DLD1 (cell line): Measurements from ENCODE around the gene SEC23B.
"Not testable (repeated sequence)": the region's sequence is repeated elsewhere in the genome, so short reads cannot be mapped to it uniquely, and the experiment has no call there.

ENCODE experiments used
- in situ Hi-C: cut with HindIII; loops from 2 replicates; pipeline ENCODE4 v1.10.0; 2017; ENCODE audit warnings: low sequenced_read_pairs

The SEC23B gene

DNA sequence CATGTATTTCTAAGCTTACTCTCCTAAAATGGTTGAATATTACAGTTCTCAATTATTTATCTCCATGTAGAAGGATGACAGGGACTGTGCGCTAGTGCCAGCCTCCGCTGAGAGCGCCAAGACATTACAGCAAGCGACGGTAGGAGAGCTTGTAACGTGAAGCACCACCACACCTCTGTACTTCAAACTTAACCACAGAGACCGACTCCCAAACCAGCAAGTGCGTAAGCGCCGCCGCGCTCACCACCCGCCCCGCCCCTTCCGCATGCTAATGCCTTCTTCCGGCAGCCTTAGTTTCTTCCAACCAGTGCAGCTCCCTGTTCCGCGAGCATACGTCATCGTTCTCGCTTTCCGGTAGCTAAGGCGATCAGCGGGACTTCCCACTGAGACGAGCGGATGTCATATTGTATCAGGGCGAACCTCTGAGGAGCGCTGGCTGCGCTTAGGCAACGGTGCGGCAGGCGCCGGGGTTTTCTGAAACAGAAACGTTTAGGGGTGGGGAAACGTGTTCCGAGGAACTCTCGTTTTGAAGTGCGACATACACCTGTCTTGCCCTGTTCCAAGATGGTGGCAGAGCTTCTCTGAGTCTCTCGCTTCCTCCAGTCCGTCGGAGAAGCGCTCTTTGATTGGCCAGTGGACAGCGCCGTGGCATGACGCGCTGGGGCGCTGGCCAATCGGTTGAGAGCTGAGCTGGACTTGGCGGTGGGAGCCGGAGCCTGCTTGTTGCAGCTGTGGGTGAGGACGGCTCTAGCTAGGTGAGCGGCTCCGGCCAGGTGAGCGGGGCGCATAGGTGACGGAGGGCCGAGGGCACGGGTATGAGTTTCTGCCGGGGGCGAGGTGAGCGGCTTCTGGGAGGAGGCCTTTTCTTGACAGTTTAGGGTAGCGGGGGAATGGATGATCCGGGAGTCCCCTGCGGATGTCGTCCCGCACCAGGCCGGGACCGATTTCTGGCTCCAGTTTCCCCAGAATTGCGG is at the start of gene SEC23B:
TSS of gene SEC23B (plus strand) at position 723 of the 974 bp plus-strand sequence. CDS start 2,896 bp downstream, outside the sequence.
- in situ Hi-C loops, result no loop called here

DNA sequence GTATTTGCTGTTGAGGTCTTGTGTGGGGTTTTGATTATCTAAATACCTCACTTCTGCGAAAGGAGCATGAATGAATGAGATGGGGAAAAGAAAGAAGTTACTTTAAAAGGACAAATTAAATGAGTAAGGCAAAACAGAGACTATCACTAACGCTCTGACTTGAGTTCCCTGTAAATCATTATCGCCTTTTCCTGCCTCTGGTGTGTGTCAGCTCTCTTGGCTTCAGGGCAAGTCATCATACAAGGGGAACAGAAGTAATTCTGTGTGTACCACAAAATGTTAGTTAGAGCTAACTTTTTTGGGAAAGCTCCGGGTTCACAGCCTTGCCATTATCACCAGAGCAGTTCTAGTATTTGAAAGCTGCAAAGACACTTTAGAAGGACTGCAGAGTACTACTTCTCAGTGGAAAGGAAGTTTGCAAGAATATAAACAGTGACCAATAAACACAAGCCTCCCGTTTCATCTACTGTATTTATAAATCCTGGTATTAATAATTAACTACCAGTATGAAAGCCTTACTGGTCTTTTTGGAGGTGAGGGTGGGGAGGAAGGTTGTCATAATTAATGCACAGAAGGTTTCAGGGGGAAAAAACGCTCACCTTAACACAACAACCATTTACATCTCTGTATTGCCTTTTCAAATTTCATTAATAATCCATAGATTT is 42.1 kb upstream of the SEC23B start:
- in situ Hi-C loops, result no loop called here

DNA sequence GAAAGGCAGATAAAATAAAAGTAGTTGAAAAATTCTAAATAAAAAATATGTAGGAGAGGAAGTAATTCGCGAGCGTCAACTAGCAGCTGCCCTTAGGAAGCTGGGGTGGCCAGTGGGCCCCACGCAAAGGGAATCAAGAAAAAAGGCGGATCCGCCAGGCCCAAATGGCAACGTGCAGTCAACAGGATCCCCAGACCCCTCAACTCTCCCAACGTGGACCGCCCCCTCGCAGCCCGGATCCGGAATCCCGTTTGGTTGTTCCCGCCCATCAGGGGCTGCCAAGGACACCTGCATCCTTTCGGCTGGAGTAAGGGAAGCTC is 41.2 kb upstream of the SEC23B start:
- in situ Hi-C loops, result no loop called here

DNA sequence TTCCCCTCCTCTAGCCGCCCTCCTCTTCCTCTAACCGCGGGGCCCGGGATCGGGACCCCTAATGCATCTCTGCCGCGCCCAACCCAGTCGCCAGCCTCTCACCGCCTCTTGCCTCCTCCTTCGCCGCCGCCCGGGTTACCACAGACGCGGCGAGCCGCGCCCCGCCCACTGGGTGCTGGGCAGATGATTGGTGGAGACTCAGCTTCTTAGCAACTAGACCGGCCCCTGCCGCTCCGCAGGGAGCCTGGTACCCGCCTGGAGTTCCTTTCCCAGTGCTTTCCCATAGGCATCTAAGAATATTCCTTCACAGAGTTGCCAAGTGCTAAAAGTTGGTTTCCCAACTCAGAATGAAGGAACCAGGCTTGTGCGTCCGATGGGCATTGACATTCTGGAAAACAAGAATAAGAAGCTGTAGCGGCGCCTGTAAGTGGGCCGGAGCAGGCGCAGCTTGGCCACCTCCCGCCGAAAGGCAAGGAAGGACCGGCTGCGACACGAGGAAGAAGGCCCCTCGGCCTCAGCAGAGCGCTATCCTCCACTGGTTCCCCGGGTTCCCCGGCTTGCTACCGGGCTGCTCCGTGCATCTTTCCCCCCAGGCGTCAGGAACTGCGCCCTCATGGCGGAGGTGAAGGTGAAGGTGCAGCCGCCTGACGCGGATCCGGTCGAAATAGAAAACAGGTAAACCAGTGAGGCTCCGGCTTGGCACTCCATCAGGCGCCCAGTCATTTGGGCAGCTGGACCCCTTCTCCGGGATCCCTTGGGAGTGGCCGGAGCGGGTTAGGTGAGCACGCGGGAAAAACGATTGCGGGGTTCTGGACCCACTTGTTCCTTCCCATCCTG is 40.6 kb upstream of the SEC23B start, which contains the start of the genes DZANK1 and POLR3F:
TSS of gene DZANK1 (minus strand) at position 137 of the 837 bp plus-strand sequence. CDS start 1,672 bp downstream, outside the sequence.
TSS of gene POLR3F (plus strand) at position 497 of the 837 bp plus-strand sequence. CDS start at position 614, 117 bp downstream.
- in situ Hi-C loops, result no loop called here

DNA sequence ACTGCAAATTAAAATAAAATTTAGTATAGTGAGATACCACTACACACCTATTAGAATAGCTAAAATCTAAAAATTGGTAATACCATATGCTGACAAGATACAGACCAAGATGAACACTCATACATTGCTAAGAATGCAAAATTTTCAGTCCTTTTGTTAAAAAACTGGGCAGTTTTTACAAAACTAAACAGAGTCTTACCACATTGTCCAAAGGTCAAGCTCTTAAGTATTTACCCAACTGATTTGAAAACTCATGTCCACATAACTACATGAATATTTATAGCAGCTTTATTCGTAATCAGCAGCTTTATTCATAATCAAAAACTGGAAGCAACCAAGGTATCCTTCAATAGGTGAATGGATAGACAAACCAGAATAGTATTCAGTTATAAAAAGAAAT is 30.5 kb upstream of the SEC23B start:
- in situ Hi-C loops, result no loop called here

DNA sequence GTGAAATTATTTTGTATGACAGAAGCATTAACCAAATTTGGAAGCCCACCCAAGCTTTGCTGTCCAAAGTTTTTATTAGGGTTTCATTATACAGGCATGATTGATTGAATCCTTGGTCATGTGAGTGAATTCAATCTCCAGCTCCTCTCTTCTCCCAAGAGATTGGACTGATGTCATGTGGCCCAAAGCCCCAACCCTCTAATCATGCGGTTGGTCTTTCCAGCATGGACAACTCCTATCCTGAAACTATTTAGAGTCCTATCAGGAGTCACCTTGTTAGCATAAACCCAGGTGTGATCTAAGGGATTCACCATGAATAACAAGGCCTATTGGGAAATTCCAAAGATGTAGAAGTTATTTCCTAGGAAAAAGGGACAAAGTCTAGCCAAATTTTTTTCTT is 29.9 kb upstream of the SEC23B start:
- in situ Hi-C loops, result no loop called here

DNA sequence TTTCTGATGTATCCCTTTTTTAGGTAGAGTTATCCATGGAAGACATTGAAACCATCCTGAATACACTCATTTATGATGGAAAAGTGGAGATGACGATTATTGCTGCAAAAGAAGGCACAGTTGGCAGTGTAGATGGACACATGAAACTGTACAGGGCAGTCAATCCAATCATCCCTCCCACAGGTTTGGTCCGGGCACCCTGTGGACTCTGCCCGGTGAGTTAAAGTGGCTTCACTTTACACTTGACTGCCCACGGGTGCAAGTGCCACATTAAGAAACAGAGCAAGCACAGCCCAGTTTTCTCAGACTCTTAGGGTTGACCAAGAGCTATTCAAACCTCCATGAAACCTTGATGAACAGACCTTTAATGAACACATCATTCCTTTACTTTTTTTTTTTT is 26.1 kb upstream of the SEC23B start:
- in situ Hi-C loops, result no loop called here

DNA sequence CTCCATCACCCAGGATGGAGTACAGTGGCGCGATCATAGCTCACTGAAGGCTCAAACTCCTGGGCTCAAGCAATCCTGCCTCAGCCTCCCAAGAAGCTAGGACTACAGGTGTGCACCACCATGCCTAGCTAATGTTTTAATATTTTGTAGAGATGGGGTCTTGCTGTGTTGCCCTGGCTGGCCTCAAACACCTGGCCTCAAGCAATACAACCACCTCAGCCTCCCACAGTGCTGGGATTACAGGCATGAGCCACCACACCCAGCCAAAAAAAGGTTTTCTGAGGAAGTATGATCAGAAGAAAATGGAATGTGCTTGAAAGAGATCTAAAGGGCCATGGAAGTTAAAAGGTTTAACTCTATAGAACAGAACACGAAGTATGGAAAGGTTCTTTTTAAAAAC is 19.4 kb upstream of the SEC23B start:
- in situ Hi-C loops, result no loop called here

DNA sequence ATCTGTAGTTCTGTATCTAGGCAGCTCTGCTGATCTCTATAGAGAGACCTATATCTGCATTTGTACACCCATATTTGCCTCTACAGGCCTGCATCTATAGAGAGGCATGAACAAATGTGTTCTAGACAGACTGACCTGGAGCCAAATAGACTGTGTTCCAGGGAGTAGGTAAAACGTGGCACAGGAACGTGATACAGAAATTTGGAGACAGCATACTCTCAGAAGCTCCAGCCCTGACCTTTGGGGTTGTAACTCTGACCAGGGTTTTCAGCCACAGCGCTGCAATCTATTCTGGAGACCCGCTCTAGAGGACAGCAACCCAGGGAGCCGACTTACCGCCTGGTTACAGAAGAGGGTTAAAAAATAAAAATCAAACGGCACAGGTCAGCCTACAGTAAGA is 11.7 kb upstream of the SEC23B start:
- in situ Hi-C loops, result no loop called here

DNA sequence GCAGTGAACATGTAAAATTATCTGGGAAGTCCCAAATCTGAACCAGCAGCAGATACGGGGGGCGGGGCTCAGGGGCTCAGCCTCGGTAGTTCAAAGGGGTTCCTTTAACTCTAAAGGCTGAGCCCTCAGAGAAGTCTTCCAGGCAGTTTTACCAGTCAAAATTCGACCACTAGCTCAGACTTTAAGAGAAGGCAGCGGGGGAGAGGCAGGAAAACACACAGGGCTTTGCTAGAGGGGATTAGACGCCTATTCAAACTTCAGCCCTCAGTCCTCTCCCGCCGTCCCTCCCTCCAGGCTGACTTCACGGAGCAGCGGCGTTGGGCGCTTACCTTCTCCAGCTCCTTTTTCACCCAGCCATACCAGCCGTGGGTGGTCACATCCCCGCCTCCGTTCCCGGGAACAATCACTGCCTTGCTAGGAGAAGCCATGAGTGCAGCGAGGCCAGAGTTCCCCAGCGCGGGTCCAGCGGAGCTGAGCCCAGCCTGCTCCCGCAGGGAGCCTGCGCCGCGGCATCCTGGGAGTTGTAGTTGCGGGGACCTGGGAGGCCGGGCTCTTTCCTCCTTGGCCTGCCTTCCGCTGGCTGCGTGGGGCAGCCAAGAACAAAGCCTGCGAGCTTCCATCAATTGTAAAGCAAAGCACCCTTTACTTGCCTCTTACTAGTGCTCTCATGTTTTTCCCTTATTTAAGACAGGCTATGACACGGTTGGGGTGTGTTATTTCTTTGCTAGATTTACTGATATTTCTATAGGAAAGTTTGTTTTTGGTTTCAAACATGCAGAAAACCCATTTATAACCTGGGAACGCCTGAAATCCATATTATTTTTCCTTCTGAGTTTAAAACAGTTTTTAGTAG is 10.8 kb upstream of the SEC23B start, which contains the start of gene RBBP9:
TSS of gene RBBP9 (minus strand) at position 486 of the 853 bp plus-strand sequence. CDS start at position 428, 58 bp downstream.
- in situ Hi-C loops, result no loop called here

DNA sequence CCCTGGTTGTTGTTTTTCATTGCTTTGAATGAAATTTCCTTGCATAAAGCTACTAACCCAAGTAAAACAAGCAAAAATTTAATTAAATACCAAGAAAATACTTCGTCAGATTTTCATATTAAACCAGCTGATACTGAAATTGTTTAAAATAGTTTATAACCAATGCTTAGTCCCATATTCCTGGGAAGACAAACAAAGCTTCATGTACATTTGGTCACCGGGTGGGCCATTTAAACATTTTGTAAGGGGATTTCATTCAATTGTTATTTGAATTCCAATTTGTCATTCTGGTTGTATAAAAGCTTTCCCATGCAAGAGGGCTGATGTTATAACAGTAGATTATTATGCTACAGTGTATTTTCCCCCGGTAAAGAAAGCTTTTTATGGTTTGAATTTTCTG is 10.1 kb upstream of the SEC23B start:
- in situ Hi-C loops, result no loop called here

DNA sequence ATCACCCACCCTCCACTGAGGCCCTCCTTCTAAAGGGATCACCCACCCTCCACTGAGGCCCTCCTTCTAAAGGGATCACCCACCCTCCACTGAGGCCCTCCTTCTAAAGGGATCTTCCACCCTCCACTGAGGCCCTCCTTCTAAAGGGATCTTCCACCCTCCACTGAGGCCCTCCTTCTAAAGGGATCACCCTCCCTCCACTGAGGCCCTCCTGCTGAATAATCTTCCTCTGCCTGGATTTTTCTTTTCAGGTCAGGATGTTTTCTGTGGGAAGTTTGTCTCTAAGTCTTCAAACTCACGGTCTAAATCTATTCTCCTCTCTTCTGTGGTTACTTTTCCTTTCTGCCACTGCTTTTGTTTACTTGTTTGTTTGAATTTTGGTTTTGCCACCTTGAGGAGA is 6.1 kb upstream of the SEC23B start:
- in situ Hi-C loops, result not testable (repeated sequence)

DNA sequence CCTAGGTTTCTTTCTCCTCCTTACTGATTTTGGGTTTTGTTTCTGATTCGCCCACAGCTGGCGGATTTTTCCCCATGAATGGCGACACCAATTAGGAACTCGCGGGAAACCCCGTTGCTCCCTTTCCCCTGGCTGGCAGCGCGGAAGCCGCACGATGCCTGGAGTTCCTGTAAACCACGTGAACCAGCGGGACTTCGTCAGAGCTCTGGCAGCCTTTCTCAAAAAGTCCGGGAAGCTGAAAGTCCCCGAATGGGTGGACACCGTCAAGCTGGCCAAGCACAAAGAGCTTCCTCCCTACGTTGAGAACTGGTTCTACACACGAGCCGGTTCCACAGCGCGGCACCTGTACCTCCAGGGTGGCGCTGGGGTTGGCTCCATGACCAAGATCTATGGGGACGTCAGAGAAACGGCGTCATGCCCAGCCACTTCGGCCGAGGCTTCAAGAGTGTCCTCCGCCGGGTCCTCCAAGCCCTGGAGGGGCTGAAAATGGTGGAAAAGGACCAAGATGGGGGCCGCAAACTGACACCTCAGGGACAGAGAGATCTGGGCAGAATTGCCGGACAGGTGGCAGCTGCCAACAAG is 3.2 kb upstream of the SEC23B start:
- in situ Hi-C loops, result no loop called here

DNA sequence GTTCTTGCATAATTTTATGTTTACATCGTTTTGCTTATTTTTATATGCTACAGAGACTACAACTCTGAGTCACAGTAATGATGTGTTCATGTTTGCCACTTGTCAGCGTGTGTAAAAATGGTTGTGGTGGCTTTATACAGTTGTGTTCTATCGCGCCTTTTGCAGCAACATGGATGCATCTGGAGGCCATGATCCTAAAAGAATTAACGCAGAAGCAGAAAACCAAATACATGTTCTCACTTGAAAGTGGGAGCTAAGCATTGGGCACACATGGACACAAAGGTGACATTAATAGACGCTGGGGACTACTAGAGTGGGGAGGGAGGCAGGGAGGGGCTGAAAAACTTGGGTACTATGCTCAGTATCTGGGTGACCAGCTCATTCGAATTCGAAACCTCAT is 996 bp upstream of the SEC23B start:
- in situ Hi-C loops, result no loop called here

DNA sequence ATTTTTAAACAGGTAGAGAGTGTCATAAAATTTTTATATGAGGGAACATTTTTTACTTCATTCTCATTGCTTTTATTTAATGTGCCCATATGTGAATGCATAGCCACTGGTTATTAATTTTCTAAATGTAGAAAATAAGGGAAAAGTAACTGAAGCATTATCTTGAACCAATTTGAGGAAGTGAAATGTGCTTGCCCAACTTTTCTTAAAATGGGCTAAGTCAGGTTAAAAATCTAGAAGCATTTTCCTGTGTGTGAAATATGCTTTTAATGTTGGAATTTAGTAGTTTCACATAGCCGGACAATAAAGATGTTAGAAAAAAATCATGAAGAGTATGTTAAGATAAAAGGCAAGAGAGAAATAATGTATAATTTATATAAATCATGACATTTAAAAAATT is 3.8 kb downstream of the SEC23B start:
- in situ Hi-C loops, result no loop called here

DNA sequence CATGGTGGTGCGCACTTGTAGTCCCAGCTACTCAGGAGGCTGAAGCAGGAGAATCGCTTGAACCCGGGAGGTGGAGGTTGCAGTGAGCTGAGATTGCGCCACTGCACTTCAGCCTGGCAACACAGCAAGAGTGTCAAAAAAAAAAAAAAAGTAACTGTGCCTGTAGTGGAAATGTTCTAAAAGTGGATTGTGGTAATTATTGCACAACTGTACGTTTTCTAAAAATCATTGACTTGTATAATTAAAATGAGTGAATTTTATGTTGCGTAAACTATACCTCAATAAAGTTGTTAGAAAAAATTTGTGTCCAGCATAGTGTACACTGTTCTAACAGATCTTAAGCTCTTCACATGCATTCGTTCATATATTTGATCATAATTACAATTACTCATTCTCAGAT is 5.5 kb downstream of the SEC23B start:
- in situ Hi-C loops, result no loop called here

DNA sequence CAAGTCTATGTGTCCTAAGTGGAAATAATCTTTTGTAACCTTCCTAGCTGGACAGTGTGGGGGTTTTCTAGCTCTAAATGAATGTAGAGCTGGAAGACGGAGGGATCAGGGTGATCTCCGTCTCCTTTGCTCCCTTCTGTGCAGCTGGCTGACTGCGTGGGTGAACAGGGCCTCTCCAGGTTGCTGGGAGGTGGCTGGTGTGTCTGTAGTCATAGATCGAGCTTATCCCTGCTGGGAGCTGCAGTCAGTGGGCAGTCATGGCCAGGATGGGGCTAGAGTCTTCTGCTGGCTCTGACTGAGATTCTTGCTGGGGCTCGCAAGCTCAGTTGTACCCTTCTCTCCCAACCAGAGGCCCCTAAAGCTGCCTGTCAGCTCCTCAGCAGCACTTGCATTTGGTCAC is 6.4 kb downstream of the SEC23B start:
- in situ Hi-C loops, result no loop called here

DNA sequence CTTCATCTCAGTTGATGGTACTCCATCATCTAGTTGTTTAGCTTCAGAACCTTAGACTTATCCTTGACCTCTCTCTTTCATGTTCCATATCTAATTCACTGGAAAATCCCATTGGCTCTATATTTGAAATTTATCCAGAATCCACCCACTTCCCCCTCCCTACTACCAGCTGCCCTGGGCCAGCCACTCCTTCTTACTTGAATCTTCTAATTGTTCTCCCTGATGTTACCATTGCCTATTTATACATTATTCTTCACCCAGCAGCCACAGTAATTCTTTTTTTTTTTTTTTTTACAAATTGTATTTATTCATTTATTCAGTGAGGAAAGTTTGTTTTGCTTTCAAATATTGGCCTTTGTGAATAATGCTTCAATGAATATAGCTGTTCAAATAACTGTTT is 8.2 kb downstream of the SEC23B start:
- in situ Hi-C loops, result no loop called here

DNA sequence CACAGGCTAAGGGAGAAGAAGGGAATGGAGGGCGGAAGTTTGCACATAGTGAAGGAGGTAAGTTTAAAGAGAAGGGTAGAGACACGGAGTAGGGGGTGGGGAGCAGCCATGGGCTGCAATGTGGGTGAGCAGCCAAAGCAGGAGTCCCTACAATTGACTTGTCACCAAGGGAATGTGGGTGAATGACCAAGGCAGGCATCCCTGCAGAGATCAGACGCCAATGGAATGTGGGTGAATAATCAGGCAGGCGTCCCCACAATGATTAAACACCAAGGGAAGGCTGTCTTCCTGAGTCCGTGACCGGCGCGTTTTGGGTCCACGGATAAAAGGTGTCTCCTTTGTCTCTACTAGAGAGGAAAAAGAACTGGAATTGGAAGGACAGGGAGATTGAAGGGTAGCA is 14.3 kb downstream of the SEC23B start:
- in situ Hi-C loops, result not testable (repeated sequence)

DNA sequence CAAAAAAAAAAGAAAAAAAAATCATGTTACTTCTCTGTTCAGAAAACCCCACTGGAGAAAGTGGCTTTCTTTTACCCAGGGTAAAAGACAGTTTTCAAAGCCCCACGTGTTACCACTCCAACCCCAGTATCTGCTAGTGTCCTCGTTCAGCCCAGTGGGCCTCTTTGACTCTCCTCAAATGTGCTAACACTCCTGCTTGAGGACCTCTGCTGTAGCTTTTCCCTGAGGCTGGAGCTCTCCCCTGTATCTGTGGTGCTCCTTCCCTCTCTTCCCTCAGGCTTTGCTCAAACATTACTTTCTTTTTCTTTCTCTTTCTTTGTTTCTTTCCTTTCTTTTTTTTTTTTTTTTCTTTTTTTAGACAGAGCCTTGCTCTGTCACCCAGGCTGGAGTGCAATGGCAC is 15.3 kb downstream of the SEC23B start:
- in situ Hi-C loops, result no loop called here
